Thyroid gland (tissue), 4 donors: ENCODE results near the gene PSD4. TPM values are rescaled to one million over a fixed set of nuclear protein-coding genes. Genes with fewer than 3 reads are reported as not detected.

Experiments
- DNase-seq, 2 donors: peaks; one replicate each; pipeline ENCODE4 v3.0.0-alpha.2; 2019
- H3K27ac ChIP-seq, 3 donors: fragments of 200-600 bp; sonication (generic); 1 replicate in 2 of 3; 2 replicates in 1 of 3; pipeline ENCODE4 v1.5.1; 2016 to 2019; ENCODE audit warnings: mild to moderate bottlenecking in 1 of 3, moderate library complexity in 1 of 3
- H3K27me3 ChIP-seq: fragments of 200-600 bp; sonication (generic); one replicate; pipeline ENCODE4 v1.5.1; 2019
- H3K36me3 ChIP-seq, 2 donors: fragments of 200-600 bp; sonication (generic); one replicate each; pipeline ENCODE4 v1.5.1; 2016 to 2019
- H3K4me1 ChIP-seq, 2 donors: fragments of 200-600 bp; sonication (generic); one replicate each; pipeline ENCODE4 v1.5.1; 2017 to 2019
- H3K4me3 ChIP-seq, 3 donors: fragments of 200-600 bp; sonication (generic); replicated peaks in 1 of 3; 1 replicate in 2 of 3; 2 replicates in 1 of 3; pipeline ENCODE4 v1.5.1; 2016; ENCODE audit warnings: mild to moderate bottlenecking in 1 of 3
- H3K9me3 ChIP-seq: fragments of 200-600 bp; sonication (generic); one replicate; pipeline ENCODE4 v1.5.1; 2017
- CTCF ChIP-seq, 6 experiments: fragments of 200-600 bp in 3 of 6; fragments of 450-650 bp in 3 of 6; sonication (generic) in 3 of 6; IDR thresholded peaks; one replicate each; pipeline ENCODE4 v1.5.1; 2016 to 2019; ENCODE audit warnings: antibody characterized with exemption in 6 of 6, mild to moderate bottlenecking in 2 of 6, inconsistent platforms in 1 of 6, moderate library complexity in 1 of 6
- POLR2A ChIP-seq, 2 donors: fragments of 450-650 bp; IDR thresholded peaks; one replicate each; pipeline ENCODE4 v1.6.1; 2017; ENCODE audit warnings: antibody characterized with exemption in 2 of 2, mild to moderate bottlenecking in 2 of 2, moderate library complexity in 1 of 2
- WGBS, 2 donors: methylation state at CpG; one replicate each; pipeline ENCODE4 v1.1.5; 2017; 5-methylcytosine and 5-hydroxymethylcytosine counted together
- intact Hi-C: fragments of 100-400 bp; cut with DNase I; formaldehyde crosslinking; loops from one replicate; pipeline ENCODE4 v1.15.1; 2023
- total RNA-seq, 4 donors: library from RNA; depleted of rRNA; stranded (reverse); fragments of >200 nt; gene quantifications; one replicate each; pipeline ENCODE4 v1.2.3, GENCODE V29; 2016

PSD4 gene
- total RNA-seq, 4 donors from 2014 or later, result 63.7 to 136 (median 111) TPM

DNA sequence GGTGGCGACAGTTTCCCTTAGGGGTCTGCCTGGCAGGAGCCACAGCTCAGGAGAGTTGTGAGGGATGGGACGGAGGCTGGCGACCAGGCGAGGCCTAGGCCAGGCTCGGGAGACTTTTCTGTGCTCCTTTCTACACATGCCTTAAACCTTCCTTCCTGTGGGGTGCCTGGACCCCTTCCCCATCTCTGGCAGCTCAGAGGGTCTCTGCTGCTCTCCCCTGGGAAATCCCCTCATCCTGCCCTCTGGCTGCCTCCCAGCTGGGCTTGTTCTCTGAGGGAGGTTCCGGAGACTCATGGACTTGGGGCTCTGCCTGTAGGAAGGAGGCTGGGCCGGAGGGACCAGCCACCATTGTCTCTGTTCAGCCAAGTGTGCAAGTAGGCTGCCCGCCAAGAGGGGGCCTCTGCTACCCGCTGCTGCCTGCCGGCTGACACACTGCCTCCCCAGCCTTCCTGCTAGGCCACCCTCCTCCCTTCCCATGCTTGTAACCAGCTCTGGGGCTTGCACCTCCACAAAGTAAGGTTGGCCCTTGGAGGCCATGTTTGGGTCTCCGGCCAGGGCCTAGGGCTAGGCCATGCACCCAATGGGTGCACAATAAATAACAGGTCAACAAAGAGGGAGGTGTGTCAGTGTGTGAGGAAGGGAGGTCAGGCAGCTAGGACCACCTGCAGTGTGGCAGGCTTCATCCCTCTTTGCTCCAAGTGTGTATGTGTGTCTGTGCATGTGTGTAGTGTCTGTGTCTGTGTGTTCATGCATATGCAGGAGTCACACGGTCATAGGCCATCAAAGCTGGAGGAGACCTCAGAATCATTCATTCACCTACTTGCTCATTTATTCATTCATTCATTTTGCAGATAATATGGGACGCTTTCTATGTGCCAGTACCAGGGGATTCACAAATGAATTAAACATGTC lies 28.8 kb downstream of the PSD4 start:
- no peak overlapping the region for H3K4me3 ChIP-seq
- TF ChIP-seq POLR2A (IDR thresholded peaks at IDR 0.05), result no peak
- no peak for TF ChIP-seq CTCF (IDR thresholded peaks at IDR 0.05)
- intact Hi-C loops, result loop anchor here (10.0 kb wide), 1 partner anchor 172 kb away; no protein-coding TSS in a partner anchor
- no peaks in the 10 kb centered on the region for H3K36me3 ChIP-seq
- no peaks in the 10 kb centered on the region for H3K27me3 ChIP-seq
- H3K9me3 ChIP-seq, result no peaks in the 10 kb centered on the region
- DNase-seq, result peak; percentile 79 to 83
- 63 to 76% methylated on average over 9 to 10 of the region's 13 CpGs for WGBS, 2 donors
- H3K27ac ChIP-seq, result peak overlapping the region; percentile 54 to 94 (median 84)
- H3K4me1 ChIP-seq, result peaks cover 23 to 64% of the 10 kb centered on the region in 2 donors

DNA sequence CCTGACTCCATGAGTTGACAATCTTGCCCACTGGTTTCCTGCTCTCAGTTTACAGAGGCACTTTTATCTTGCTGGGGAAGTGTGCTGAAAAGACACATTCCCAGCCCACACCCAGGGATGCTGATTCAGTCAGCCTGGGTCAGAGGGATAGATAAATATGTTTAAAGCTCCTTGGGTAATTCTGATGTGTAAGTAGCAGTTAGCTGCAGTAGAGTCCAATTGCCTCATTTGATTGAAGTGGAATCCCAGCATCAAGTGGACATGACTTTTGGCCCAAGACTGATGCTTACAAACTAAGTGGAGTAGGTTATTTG lies 29.4 kb downstream of the PSD4 start:
- no peak overlapping the region for H3K27ac ChIP-seq
- no peak for DNase-seq
- intact Hi-C loops, result loop anchor here (10.0 kb wide), 1 partner anchor 172 kb away; no protein-coding TSS in a partner anchor
- no peak overlapping the region for H3K4me3 ChIP-seq
- no peaks in the 10 kb centered on the region for H3K36me3 ChIP-seq
- H3K4me1 ChIP-seq, result peaks cover 30 to 70% of the 10 kb centered on the region in 2 donors
- TF ChIP-seq POLR2A (IDR thresholded peaks at IDR 0.05) (no peak), CTCF (IDR thresholded peaks at IDR 0.05) (no peak)
- H3K27me3 ChIP-seq, result no peaks in the 10 kb centered on the region
- H3K9me3 ChIP-seq, result no peaks in the 10 kb centered on the region

GRCh38 chr2:113203901-113204519 lies 30.2 kb downstream of the PSD4 start:
- Histone ChIP-seq H3K27ac (peak overlapping the region; percentile 3 to 72 (median 32)), H3K36me3 (no peaks in the 10 kb centered on the region), H3K4me3 (no peak overlapping the region), H3K4me1 (peaks cover 36 to 73% of the 10 kb centered on the region in 2 donors), H3K27me3 (no peaks in the 10 kb centered on the region), H3K9me3 (no peaks in the 10 kb centered on the region)
- TF ChIP-seq CTCF (IDR thresholded peaks at IDR 0.05), result peak; percentile 29 to 93 (median 86)
- TF ChIP-seq POLR2A (IDR thresholded peaks at IDR 0.05), result no peak
- WGBS, 2 donors, result 31 to 45% methylated on average over 4 to 5 of the region's 5 CpGs
- intact Hi-C loops, result loop anchor here (10.0 kb wide), 1 partner anchor 171 kb away; no protein-coding TSS in a partner anchor
- peak; percentile 77 to 83 for DNase-seq

GRCh38 chr2:113206251-113206650 lies 32.5 kb downstream of the PSD4 start:
- H3K4me1 ChIP-seq, result peaks cover 50 to 75% of the 10 kb centered on the region in 2 donors
- H3K9me3 ChIP-seq, result no peaks in the 10 kb centered on the region
- DNase-seq, result no peak
- H3K4me3 ChIP-seq, result no peak overlapping the region
- no peaks in the 10 kb centered on the region for H3K36me3 ChIP-seq
- WGBS, 2 donors, result 77 to 78% methylated on average over 6 of the region's 6 CpGs
- intact Hi-C loops, result loop anchor here (10.0 kb wide), 1 partner anchor 169 kb away; no protein-coding TSS in a partner anchor
- H3K27ac ChIP-seq, result peak overlapping the region in 2 of 3 donors; percentile 35 to 72
- no peak for TF ChIP-seq POLR2A (IDR thresholded peaks at IDR 0.05)
- TF ChIP-seq CTCF (IDR thresholded peaks at IDR 0.05), result no peak
- H3K27me3 ChIP-seq, result no peaks in the 10 kb centered on the region
